ENCODE data around the gene MANF.

Gene MANF

DNA sequence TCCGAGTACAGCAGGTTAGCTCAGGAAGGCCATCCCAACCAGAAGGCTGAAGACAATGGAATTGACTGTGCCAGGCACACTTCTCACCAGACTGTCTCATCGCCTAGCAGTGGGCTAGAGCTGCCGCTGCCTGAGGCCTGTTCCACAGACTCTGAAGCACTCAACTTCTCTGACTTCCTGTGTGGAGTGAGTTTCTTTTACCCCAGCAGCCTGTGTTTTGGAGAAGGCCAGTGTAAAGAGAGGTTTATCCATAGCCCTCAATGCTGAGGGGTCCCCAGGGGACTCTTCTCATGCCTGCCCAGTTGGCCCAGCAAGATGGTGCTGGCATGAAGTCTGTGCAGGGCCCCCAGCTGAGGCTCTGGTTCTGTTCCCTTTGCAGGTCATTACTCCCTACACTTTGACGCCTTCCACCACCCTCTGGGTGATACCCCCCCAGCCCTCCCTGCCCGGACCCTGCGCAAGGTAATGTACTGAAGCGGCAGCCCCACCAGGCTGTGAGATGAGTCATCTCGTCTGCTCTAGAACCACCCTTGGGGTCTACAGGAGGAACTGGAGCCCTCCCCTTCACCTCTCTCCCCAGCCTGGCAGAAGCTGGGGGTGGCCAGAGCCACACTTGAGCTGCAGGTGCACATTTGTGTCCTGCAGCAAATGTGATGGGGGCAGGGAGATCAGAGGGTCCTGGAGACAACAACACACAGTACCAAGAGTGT lies 5.2 kb upstream of the MANF start:
- TF ChIP-seq ZBTB7A (IDR thresholded peaks at IDR 0.05; ENCODE audit: low read depth) (no peak), NFIC (IDR thresholded peaks at IDR 0.05) (no peak), YY1 (IDR thresholded peaks at IDR 0.05; ENCODE audit: low read depth) (no peak), EGR1 (IDR thresholded peaks at IDR 0.05) (no peak), TCF12 (IDR thresholded peaks at IDR 0.05; ENCODE audit: low read depth) (no peak), FOXM1 (IDR thresholded peaks at IDR 0.05; ENCODE audit: borderline replicate concordance, low read depth) (no peak), EP300 (IDR thresholded peaks at IDR 0.05; ENCODE audit: borderline replicate concordance) (no peak), RAD21 (IDR thresholded peaks at IDR 0.05; ENCODE audit: low read depth) (no peak), TEAD4 (IDR thresholded peaks at IDR 0.05) (no peak), TAF1 (IDR thresholded peaks at IDR 0.05; ENCODE audit: low read depth) (no peak), CREB1 (IDR thresholded peaks at IDR 0.05; ENCODE audit: low read depth) (no peak), CEBPB (IDR thresholded peaks at IDR 0.05) (no peak)
- TF ChIP-seq, protein P1, sequence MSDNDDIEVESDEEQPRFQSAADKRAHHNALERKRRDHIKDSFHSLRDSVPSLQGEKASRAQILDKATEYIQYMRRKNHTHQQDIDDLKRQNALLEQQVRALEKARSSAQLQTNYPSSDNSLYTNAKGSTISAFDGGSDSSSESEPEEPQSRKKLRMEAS (IDR thresholded peaks at IDR 0.05): no peak
- TF ChIP-seq, protein P2, sequence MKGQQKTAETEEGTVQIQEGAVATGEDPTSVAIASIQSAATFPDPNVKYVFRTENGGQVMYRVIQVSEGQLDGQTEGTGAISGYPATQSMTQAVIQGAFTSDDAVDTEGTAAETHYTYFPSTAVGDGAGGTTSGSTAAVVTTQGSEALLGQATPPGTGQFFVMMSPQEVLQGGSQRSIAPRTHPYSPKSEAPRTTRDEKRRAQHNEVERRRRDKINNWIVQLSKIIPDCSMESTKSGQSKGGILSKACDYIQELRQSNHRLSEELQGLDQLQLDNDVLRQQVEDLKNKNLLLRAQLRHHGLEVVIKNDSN (IDR thresholded peaks at IDR 0.05): no peak
- TF ChIP-seq, protein P3, sequence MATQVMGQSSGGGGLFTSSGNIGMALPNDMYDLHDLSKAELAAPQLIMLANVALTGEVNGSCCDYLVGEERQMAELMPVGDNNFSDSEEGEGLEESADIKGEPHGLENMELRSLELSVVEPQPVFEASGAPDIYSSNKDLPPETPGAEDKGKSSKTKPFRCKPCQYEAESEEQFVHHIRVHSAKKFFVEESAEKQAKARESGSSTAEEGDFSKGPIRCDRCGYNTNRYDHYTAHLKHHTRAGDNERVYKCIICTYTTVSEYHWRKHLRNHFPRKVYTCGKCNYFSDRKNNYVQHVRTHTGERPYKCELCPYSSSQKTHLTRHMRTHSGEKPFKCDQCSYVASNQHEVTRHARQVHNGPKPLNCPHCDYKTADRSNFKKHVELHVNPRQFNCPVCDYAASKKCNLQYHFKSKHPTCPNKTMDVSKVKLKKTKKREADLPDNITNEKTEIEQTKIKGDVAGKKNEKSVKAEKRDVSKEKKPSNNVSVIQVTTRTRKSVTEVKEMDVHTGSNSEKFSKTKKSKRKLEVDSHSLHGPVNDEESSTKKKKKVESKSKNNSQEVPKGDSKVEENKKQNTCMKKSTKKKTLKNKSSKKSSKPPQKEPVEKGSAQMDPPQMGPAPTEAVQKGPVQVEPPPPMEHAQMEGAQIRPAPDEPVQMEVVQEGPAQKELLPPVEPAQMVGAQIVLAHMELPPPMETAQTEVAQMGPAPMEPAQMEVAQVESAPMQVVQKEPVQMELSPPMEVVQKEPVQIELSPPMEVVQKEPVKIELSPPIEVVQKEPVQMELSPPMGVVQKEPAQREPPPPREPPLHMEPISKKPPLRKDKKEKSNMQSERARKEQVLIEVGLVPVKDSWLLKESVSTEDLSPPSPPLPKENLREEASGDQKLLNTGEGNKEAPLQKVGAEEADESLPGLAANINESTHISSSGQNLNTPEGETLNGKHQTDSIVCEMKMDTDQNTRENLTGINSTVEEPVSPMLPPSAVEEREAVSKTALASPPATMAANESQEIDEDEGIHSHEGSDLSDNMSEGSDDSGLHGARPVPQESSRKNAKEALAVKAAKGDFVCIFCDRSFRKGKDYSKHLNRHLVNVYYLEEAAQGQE (IDR thresholded peaks at IDR 0.05; ENCODE audit: low read depth): no peak

DNA sequence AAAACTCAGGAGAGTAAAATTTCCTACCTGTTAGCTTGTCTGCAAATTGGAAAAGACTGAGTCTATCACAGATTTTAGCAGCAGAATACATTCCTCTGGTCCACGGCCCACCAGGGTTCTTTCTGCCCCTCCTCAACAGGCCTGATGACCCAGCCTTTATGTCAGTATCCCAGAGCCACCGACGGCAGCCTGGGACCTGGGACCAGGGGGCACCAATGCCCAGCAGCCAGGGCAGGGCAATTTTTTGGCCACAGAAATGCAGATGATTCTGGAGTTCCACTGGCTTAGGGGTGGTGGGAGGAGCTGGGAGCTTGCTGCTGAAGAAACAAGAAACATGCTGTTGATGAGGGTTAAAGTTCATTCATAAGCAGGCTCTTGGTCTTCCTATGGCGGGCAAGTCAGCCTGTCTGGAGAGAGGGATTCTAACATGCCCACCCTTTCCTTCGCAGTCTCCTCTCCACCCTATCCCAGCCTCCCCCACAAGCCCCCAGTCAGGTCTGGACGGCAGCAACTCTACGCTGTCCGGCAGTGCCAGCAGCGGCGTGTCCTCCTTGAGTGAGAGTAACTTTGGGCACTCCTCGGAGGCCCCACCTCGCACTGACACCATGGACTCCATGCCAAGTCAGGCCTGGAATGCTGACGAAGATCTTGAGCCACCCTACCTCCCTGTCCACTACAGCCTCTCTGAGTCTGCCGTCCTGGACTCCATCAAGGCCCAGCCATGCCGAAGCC lies 4.3 kb upstream of the MANF start:
- no peak for TF ChIP-seq TEAD4 (IDR thresholded peaks at IDR 0.05)
- no peak for TF ChIP-seq FOXM1 (IDR thresholded peaks at IDR 0.05; ENCODE audit: borderline replicate concordance, low read depth)
- TF ChIP-seq EP300 (IDR thresholded peaks at IDR 0.05; ENCODE audit: borderline replicate concordance): no peak
- TF ChIP-seq TAF1 (IDR thresholded peaks at IDR 0.05; ENCODE audit: low read depth): no peak
- TF ChIP-seq CEBPB (IDR thresholded peaks at IDR 0.05): no peak
- TF ChIP-seq YY1 (IDR thresholded peaks at IDR 0.05; ENCODE audit: low read depth): no peak
- TF ChIP-seq ZBTB7A (IDR thresholded peaks at IDR 0.05; ENCODE audit: low read depth): no peak
- no peak for TF ChIP-seq CREB1 (IDR thresholded peaks at IDR 0.05; ENCODE audit: low read depth)
- no peak for TF ChIP-seq TCF12 (IDR thresholded peaks at IDR 0.05; ENCODE audit: low read depth)
- TF ChIP-seq, protein P1 (IDR thresholded peaks at IDR 0.05): no peak

DNA sequence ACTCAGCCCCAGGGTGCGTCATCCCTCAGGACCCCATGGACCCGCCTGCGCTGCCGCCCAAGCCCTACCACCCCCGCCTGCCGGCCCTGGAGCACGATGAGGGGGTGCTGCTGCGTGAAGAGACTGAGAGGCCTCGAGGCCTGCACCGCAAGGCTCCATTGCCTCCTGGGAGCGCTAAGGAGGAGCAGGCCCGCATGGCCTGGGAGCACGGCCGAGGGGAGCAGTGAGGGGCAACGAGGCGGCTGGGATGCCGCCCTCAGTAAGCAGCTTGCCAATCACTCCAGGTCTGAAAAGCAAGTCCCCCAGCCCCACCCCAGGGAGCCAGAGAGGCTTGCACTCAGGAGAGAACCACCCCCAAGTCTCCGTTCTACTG lies 3.8 kb upstream of the MANF start:
- TF ChIP-seq, protein P3 (IDR thresholded peaks at IDR 0.05; ENCODE audit: low read depth): no peak
- TF ChIP-seq, protein P1 (IDR thresholded peaks at IDR 0.05): no peak
- TF ChIP-seq YY1 (IDR thresholded peaks at IDR 0.05; ENCODE audit: low read depth): no peak
- TF ChIP-seq, protein P2 (IDR thresholded peaks at IDR 0.05): no peak
- no peak for TF ChIP-seq RAD21 (IDR thresholded peaks at IDR 0.05; ENCODE audit: low read depth)
- no peak for TF ChIP-seq CEBPB (IDR thresholded peaks at IDR 0.05)
- no peak for TF ChIP-seq TCF12 (IDR thresholded peaks at IDR 0.05; ENCODE audit: low read depth)
- no peak for TF ChIP-seq EP300 (IDR thresholded peaks at IDR 0.05; ENCODE audit: borderline replicate concordance)
- no peak for TF ChIP-seq ZBTB7A (IDR thresholded peaks at IDR 0.05; ENCODE audit: low read depth)
- no peak for TF ChIP-seq TEAD4 (IDR thresholded peaks at IDR 0.05)
- TF ChIP-seq FOXM1 (IDR thresholded peaks at IDR 0.05; ENCODE audit: borderline replicate concordance, low read depth): no peak
- no peak for TF ChIP-seq CREB1 (IDR thresholded peaks at IDR 0.05; ENCODE audit: low read depth)
- TF ChIP-seq EGR1 (IDR thresholded peaks at IDR 0.05): no peak

DNA sequence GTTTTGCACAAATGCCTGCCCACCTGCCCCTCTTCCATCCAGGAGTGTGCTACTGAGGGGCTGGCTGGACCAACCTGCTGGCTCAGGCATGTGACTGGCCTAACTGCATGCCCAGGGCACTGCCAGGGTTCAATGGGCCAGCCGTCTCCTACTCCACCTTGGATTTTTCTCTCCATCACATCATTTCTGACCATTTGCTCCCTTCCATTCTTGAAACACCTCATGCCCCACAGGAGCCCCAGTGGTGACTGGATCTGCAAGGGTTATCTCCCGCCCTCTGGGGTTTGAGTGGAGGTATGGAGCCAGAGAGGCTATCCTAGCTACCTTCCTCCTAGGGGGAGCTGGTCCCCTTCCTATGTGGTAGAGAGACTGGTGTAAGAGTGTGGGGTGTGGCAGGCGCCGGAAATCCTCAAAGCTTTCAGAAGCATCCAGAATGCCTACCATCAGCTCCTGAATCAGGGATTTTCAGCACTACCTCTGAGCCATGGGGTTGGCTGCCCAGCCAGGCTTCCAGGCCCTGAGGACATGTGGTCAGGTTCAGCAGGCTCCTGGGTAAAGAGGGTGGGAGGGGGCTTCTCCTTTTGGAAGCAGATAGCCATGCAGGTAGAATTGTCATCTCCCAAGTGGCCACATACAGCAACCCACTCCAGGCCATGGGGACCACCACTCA lies 2.9 kb upstream of the MANF start:
- no peak for TF ChIP-seq EGR1 (IDR thresholded peaks at IDR 0.05)
- no peak for TF ChIP-seq TEAD4 (IDR thresholded peaks at IDR 0.05)
- TF ChIP-seq, protein P1 (IDR thresholded peaks at IDR 0.05): no peak
- TF ChIP-seq, protein P3 (IDR thresholded peaks at IDR 0.05; ENCODE audit: low read depth): no peak
- no peak for TF ChIP-seq CEBPB (IDR thresholded peaks at IDR 0.05)
- TF ChIP-seq NFIC (IDR thresholded peaks at IDR 0.05): no peak
- no peak for TF ChIP-seq FOXM1 (IDR thresholded peaks at IDR 0.05; ENCODE audit: borderline replicate concordance, low read depth)
- TF ChIP-seq TCF12 (IDR thresholded peaks at IDR 0.05; ENCODE audit: low read depth): no peak
- no peak for TF ChIP-seq CREB1 (IDR thresholded peaks at IDR 0.05; ENCODE audit: low read depth)
- no peak for TF ChIP-seq EP300 (IDR thresholded peaks at IDR 0.05; ENCODE audit: borderline replicate concordance)

Data from Ishikawa (cell line).